ENCODE measurements around the gene SOD3. TPM values are rescaled to one million over a fixed set of nuclear protein-coding genes. Genes with fewer than 3 reads are reported as not detected.

Gene SOD3, protein sequence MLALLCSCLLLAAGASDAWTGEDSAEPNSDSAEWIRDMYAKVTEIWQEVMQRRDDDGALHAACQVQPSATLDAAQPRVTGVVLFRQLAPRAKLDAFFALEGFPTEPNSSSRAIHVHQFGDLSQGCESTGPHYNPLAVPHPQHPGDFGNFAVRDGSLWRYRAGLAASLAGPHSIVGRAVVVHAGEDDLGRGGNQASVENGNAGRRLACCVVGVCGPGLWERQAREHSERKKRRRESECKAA
- total RNA-seq: 0.07 TPM in 1 of 2 replicates, not detected in the other

DNA sequence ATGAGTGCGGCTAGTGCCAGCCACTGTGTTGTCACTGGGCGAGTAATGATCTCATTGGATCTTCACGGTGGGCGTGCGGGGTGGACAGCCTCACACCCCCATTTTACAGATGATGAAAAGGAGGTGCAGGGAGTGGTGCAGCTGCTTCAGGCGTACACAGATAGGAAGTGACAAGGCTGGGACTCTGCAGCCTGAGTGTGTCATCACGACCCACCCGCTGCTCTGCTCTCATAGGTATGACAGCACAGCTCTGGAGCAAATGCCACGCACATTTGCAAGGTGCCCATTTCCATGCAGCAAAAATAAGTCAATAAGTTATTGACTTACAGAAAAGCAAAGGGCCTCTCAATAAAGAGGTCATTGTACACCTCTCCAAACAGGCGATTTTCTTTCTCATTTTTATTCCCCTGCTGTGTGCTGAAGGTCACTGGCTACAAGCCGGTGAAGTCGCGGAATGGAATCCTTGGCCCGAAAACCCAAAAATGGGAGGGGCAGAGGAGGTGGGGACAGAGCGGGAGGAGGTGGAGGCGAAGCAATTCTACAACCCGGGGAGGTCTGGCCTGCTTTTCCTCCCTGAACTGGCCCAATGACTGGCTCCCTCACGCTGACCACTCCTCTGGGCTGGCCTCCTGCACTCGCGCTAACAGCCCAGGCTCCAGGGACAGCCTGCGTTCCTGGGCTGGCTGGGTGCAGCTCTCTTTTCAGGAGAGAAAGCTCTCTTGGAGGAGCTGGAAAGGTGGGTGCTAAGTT is at the start of gene SOD3:
Gene SOD3, plus strand, starts transcription at position 658 of the 750 bp plus-strand sequence. CDS start 3,949 bp downstream, outside the sequence.

Other genes with a start within 250 kb of the SOD3 start
- 117 and 145 TPM in 2 replicates for gene DHX15, start 211.0 kb upstream of the SOD3 start, total RNA-seq
- gene CCDC149, start 117.5 kb downstream of the SOD3 start, total RNA-seq: 3.9 and 6.0 TPM in 2 replicates
- not detected in 2 replicates for gene LGI2, start 235.4 kb downstream of the SOD3 start, total RNA-seq

Measured in mammary microvascular endothelial cell (primary cell).